Lung (tissue), 12 donors: Measurements from ENCODE around the gene CCDC171. TPM values are rescaled to one million over a fixed set of nuclear protein-coding genes. Genes with fewer than 3 reads are reported as not detected.

Experiments
- ATAC-seq: fragments of 200-7000 bp; cut with Tn5 transposase; one replicate; pipeline ENCODE4 v1.9.1; 2020; ENCODE audit warnings: moderate number of reproducible peaks; ENCODE audit not compliant: insufficient read depth, low FRiP score
- DNase-seq, 3 donors: peaks; one replicate each; pipeline ENCODE4 v3.0.0-alpha.2; 2013 to 2017
- H3K27ac ChIP-seq, 2 donors: one replicate each; pipeline ENCODE4 v1.5.1; 2013; ENCODE audit warnings: mild to moderate bottlenecking in 2 of 2, moderate library complexity in 2 of 2, control low read depth in 1 of 2, inconsistent platforms in 1 of 2, low read depth in 1 of 2, low read length in 1 of 2
- H3K27me3 ChIP-seq, 3 donors: one replicate each; pipeline ENCODE4 v1.5.1; 2013; ENCODE audit warnings: low read length in 2 of 3; ENCODE audit not compliant: control insufficient read depth in 3 of 3, insufficient read depth in 3 of 3
- H3K36me3 ChIP-seq, 4 donors: one replicate each; pipeline ENCODE4 v1.5.1; 2013; ENCODE audit warnings: low read length in 4 of 4, mild to moderate bottlenecking in 1 of 4, moderate library complexity in 1 of 4; ENCODE audit not compliant: control insufficient read depth in 4 of 4, insufficient read depth in 4 of 4
- H3K4me1 ChIP-seq, 5 donors: one replicate each; pipeline ENCODE4 v1.5.1; 2013; ENCODE audit warnings: low read length in 5 of 5, mild to moderate bottlenecking in 2 of 5, moderate library complexity in 1 of 5; ENCODE audit not compliant: control insufficient read depth in 5 of 5, insufficient read depth in 5 of 5
- H3K4me3 ChIP-seq: one replicate; pipeline ENCODE4 v1.5.1; 2013; ENCODE audit warnings: mild to moderate bottlenecking, control low read depth, moderate library complexity
- H3K9ac ChIP-seq, 2 donors: one replicate each; pipeline ENCODE4 v1.5.1; 2013; ENCODE audit warnings: low read length in 2 of 2, control low read depth in 1 of 2; ENCODE audit not compliant: insufficient read depth in 1 of 2
- H3K9me3 ChIP-seq, 4 donors: one replicate each; pipeline ENCODE4 v1.5.1; 2013; ENCODE audit warnings: low read length in 3 of 4, mild to moderate bottlenecking in 1 of 4, moderate library complexity in 1 of 4; ENCODE audit not compliant: control insufficient read depth in 4 of 4, insufficient read depth in 3 of 4
- WGBS, 2 donors: extraction: QIAGEN DNeasy Blood & Tissue Kit; methylation state at CpG; one replicate each; pipeline ENCODE4 v1.1.7; 2013; 5-methylcytosine and 5-hydroxymethylcytosine counted together
- polyA plus RNA-seq, 2 donors: library from polyadenylated mRNA; stranded (reverse); fragments of 200-250 nt; gene quantifications; one replicate each; pipeline ENCODE4 v1.2.1, GENCODE V29; 2013
- total RNA-seq, 2 donors: library from RNA; depleted of rRNA in 1 of 2; stranded (reverse); fragments of >200 nt in 1 of 2; gene quantifications; one replicate each; pipeline ENCODE4 v1.2.1, GENCODE V29; 2014 to 2021
- TF ChIP-seq, protein P1 (sequence below): IDR thresholded peaks from 2 replicates; pipeline ENCODE4 v1.5.1; 2012; ENCODE audit warnings: mild to moderate bottlenecking; ENCODE audit errors: control extremely low read depth, extremely low read depth
- donor health status: control.
- donor health status: control.
- donor health status: Bipolar disorder and iron deficiency.
- donor health status: healthy.
- donor health status: DM: yes; HTN: yes; CAD: no.

CCDC171 gene
- total and polyA plus RNA-seq, 4 donors: 0.40 to 17.0 (median 2.5) TPM

DNA sequence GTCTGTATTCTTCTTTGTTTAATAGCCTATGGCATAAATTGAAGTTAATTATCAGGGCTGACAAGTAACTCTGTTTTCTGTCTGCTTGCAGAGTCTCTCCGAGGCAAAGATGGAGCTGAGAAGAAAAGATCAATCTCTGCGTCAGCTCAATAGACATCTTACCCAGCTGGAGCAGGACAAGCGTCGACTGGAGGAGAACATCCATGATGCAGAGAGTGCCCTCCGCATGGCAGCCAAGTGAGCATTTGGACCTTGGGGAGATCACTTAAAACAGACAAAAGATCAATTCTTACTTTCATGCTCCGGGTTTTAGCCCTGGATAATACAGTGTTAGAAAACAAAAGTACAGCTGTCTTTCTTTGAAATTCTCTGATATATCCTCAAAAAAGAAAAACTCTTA lies 293.8 kb downstream of the CCDC171 start:
- 89 to 93% methylated on average over 6 of the region's 6 CpGs for whole genome bisulfite sequencing, 2 donors
- DNase-seq (no peak), ATAC-seq (no peak)

DNA sequence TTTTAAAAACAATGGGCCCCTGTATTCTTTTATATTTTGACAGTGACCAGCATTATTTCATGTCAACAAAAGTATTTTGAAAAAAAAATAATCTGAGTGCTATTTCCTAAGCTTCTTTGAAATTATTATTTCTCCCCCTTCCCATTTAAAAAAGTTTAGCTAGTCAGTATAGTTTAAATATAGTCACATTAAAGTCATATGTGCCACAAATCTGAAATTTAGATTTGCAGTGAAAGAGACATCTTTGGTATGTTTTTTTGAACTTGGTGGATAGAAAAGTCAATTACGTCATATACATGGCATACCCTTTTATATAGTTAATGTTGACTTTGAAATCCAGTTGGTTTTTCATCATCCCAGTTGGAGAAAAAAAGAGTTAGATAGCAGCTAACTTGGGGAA lies 297.0 kb downstream of the CCDC171 start:
- H3K36me3 ChIP-seq: no peaks in the 10 kb centered on the region
- TF ChIP-seq, protein P1, sequence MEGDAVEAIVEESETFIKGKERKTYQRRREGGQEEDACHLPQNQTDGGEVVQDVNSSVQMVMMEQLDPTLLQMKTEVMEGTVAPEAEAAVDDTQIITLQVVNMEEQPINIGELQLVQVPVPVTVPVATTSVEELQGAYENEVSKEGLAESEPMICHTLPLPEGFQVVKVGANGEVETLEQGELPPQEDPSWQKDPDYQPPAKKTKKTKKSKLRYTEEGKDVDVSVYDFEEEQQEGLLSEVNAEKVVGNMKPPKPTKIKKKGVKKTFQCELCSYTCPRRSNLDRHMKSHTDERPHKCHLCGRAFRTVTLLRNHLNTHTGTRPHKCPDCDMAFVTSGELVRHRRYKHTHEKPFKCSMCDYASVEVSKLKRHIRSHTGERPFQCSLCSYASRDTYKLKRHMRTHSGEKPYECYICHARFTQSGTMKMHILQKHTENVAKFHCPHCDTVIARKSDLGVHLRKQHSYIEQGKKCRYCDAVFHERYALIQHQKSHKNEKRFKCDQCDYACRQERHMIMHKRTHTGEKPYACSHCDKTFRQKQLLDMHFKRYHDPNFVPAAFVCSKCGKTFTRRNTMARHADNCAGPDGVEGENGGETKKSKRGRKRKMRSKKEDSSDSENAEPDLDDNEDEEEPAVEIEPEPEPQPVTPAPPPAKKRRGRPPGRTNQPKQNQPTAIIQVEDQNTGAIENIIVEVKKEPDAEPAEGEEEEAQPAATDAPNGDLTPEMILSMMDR: no peak
- H3K9me3 ChIP-seq: no peaks in the 10 kb centered on the region
- WGBS, 2 donors: 94 to 95% methylated on average over 1 of the region's 1 CpG
- ATAC-seq (no peak), DNase-seq (no peak)
- H3K27ac ChIP-seq: no peak overlapping the region
- H3K4me1 ChIP-seq: no peaks in the 10 kb centered on the region
- H3K4me3 ChIP-seq: no peak overlapping the region
- no peak overlapping the region for H3K9ac ChIP-seq
- no peaks in the 10 kb centered on the region for H3K27me3 ChIP-seq

More for the DNA sequence above, 293.8 kb downstream of the CCDC171 start:
- Histone ChIP-seq H3K27me3 (no peaks in the 10 kb centered on the region), H3K4me1 (no peaks in the 10 kb centered on the region), H3K27ac (no peak overlapping the region), H3K36me3 (no peaks in the 10 kb centered on the region), H3K9me3 (no peaks in the 10 kb centered on the region), H3K9ac (no peak overlapping the region), H3K4me3 (no peak overlapping the region)
- TF ChIP-seq, protein P1: no peak

DNA sequence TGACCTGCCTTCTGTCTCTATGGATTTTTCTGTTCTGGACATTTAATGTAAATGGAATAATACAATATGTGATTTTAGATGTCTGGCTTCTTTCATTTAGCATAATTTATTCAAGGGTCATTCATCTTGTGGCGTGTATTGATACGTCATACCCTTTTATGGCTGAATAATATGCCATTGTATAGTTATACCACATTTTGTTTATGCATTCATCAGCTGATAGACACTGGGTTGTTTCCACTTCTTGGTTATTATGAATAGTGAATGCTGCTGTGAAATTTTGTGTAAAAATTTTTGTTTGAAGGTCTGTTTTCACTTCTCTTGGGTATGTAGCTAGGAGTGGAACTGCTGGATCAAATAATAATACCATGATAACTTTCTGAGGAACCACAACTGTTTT lies 298.9 kb downstream of the CCDC171 start:
- TF ChIP-seq, protein P1: no peak
- H3K9me3 ChIP-seq: no peaks in the 10 kb centered on the region
- H3K4me3 ChIP-seq: no peak overlapping the region
- no peaks in the 10 kb centered on the region for H3K4me1 ChIP-seq
- no peak for DNase-seq
- H3K36me3 ChIP-seq: no peaks in the 10 kb centered on the region
- no peaks in the 10 kb centered on the region for H3K27me3 ChIP-seq
- no peak for ATAC-seq
- H3K9ac ChIP-seq: no peak overlapping the region
- H3K27ac ChIP-seq: no peak overlapping the region
- 45 to 98% methylated on average over 2 of the region's 2 CpGs for WGBS, 2 donors

DNA sequence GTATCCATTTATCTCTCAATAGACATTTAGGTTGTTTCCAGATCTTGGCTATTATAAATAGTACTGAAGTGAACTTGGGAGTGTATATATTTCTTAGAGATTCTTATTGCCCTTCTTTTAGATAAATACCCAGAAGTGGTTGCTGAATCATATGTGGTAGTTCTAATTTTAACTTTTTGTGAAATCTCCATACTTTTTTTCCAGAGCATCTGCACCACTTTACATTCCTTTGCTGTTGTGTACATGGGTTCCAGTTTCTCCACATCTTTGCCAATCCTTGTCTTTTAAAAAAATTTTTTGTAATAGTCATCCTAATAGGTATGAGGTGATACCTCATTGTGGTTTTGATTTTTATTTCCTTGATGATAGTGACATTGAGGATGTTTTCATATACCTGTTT lies 303.7 kb downstream of the CCDC171 start:
- no peaks in the 10 kb centered on the region for H3K27me3 ChIP-seq

More for the DNA sequence above, 303.7 kb downstream of the CCDC171 start:
- no peak overlapping the region for H3K9ac ChIP-seq
- H3K4me1 ChIP-seq: no peaks in the 10 kb centered on the region
- ATAC-seq: no peak
- no peak for DNase-seq
- H3K4me3 ChIP-seq: no peak overlapping the region
- TF ChIP-seq, protein P1: no peak
- H3K27ac ChIP-seq: no peak overlapping the region
- H3K36me3 ChIP-seq: no peaks in the 10 kb centered on the region
- no peaks in the 10 kb centered on the region for H3K9me3 ChIP-seq
